Tibial nerve (tissue), 3 donors: ENCODE measurements around the gene DNAAF5.

Experiments
- CTCF ChIP-seq, 5 experiments: fragments of 200-600 bp in 3 of 5; fragments of 450-650 bp in 2 of 5; sonication (generic) in 3 of 5; IDR thresholded peaks; one replicate each; pipeline ENCODE4 v1.5.1; 2016 to 2019; ENCODE audit warnings: antibody characterized with exemption in 5 of 5, mild to moderate bottlenecking in 3 of 5, moderate library complexity in 2 of 5
- POLR2A ChIP-seq, 2 donors: fragments of 450-650 bp; IDR thresholded peaks; one replicate each; pipeline ENCODE4 v1.6.1; 2017; ENCODE audit warnings: antibody characterized with exemption in 2 of 2, mild to moderate bottlenecking in 2 of 2, moderate library complexity in 2 of 2

GRCh38 chr7:727806-728460 is 1.4 kb downstream of the DNAAF5 start:
- no peak for TF ChIP-seq POLR2A (IDR thresholded peaks at IDR 0.05)
- TF ChIP-seq CTCF (IDR thresholded peaks at IDR 0.05) = no peak
